ENCODE data around the gene GORAB. TPM values are rescaled to one million over a fixed set of nuclear protein-coding genes. Genes with fewer than 3 reads are reported as not detected.

GORAB gene
- total and polyA plus RNA-seq, 4 donors: 7.6 to 17.3 (median 11.9) TPM

- no peak overlapping the region for H3K4me3 ChIP-seq
- no peak overlapping the region for H3K27ac ChIP-seq (ENCODE audit: low read depth in 1 of 2, low read length in 1 of 2)
- no peak overlapping the region for H3K9ac ChIP-seq (ENCODE audit: insufficient read depth in 1 of 2, low read length in 2 of 2)
- H3K9me3 ChIP-seq (ENCODE audit: control insufficient read depth in 4 of 4, insufficient read depth in 3 of 4, low read length in 3 of 4): no peaks in the 10 kb centered on the region
- WGBS, 2 donors: 97 to 100% methylated on average over 1 of the region's 1 CpG
- no peaks in the 10 kb centered on the region for H3K27me3 ChIP-seq (ENCODE audit: control insufficient read depth in 3 of 3, insufficient read depth in 3 of 3, low read length in 2 of 3)
- ATAC-seq (ENCODE audit: insufficient read depth, low FRiP score): no peak
- H3K36me3 ChIP-seq (ENCODE audit: control insufficient read depth in 4 of 4, insufficient read depth in 4 of 4, low read length in 4 of 4): peaks cover 14 to 55% (median 36%) of the 10 kb centered on the region in 4 donors
- no peak for DNase-seq
- H3K4me1 ChIP-seq (ENCODE audit: control insufficient read depth in 5 of 5, insufficient read depth in 5 of 5, low read length in 5 of 5): no peaks in the 10 kb centered on the region
- TF ChIP-seq CTCF (IDR thresholded peaks at IDR 0.05; ENCODE audit: control extremely low read depth, extremely low read depth): no peak
These were observed 15.3 kb downstream of the GORAB start for GRCh38 chr1:170547255-170547654.

- H3K4me3 ChIP-seq: no peak overlapping the region
- TF ChIP-seq CTCF (IDR thresholded peaks at IDR 0.05; ENCODE audit: control extremely low read depth, extremely low read depth): no peak
- H3K36me3 ChIP-seq (ENCODE audit: control insufficient read depth in 4 of 4, insufficient read depth in 4 of 4, low read length in 4 of 4): peaks cover 14 to 54% (median 27%) of the 10 kb centered on the region in 4 donors
- DNase-seq (no peak), ATAC-seq (ENCODE audit: insufficient read depth, low FRiP score) (no peak)
- no peaks in the 10 kb centered on the region for H3K4me1 ChIP-seq (ENCODE audit: control insufficient read depth in 5 of 5, insufficient read depth in 5 of 5, low read length in 5 of 5)
- H3K9me3 ChIP-seq (ENCODE audit: control insufficient read depth in 4 of 4, insufficient read depth in 3 of 4, low read length in 3 of 4): no peaks in the 10 kb centered on the region
- no peak overlapping the region for H3K27ac ChIP-seq (ENCODE audit: low read depth in 1 of 2, low read length in 1 of 2)
- no peak overlapping the region for H3K9ac ChIP-seq (ENCODE audit: insufficient read depth in 1 of 2, low read length in 2 of 2)
- H3K27me3 ChIP-seq (ENCODE audit: control insufficient read depth in 3 of 3, insufficient read depth in 3 of 3, low read length in 2 of 3): no peaks in the 10 kb centered on the region
These were observed 16.5 kb downstream of the GORAB start for GRCh38 chr1:170548497-170548896.

- H3K4me3 ChIP-seq: no peak overlapping the region
- no peaks in the 10 kb centered on the region for H3K27me3 ChIP-seq (ENCODE audit: control insufficient read depth in 3 of 3, insufficient read depth in 3 of 3, low read length in 2 of 3)
- no peak for DNase-seq
- H3K9ac ChIP-seq (ENCODE audit: insufficient read depth in 1 of 2, low read length in 2 of 2): no peak overlapping the region
- ATAC-seq (ENCODE audit: insufficient read depth, low FRiP score): no peak
- peaks cover 8 to 15% (median 11%) of the 10 kb centered on the region in 4 donors for H3K36me3 ChIP-seq (ENCODE audit: control insufficient read depth in 4 of 4, insufficient read depth in 4 of 4, low read length in 4 of 4)
- H3K27ac ChIP-seq (ENCODE audit: low read depth in 1 of 2, low read length in 1 of 2): no peak overlapping the region
- no peak for TF ChIP-seq CTCF (IDR thresholded peaks at IDR 0.05; ENCODE audit: control extremely low read depth, extremely low read depth)
- H3K9me3 ChIP-seq (ENCODE audit: control insufficient read depth in 4 of 4, insufficient read depth in 3 of 4, low read length in 3 of 4): peaks cover 0 to 6% (median 0%) of the 10 kb centered on the region in 4 donors
- 86 to 92% methylated on average over 1 of the region's 1 CpG for WGBS, 2 donors
- H3K4me1 ChIP-seq (ENCODE audit: control insufficient read depth in 5 of 5, insufficient read depth in 5 of 5, low read length in 5 of 5): no peaks in the 10 kb centered on the region
These were observed 23.4 kb downstream of the GORAB start for GRCh38 chr1:170555370-170555769.

GRCh38 chr1:170556917-170557316 is 25.0 kb downstream of the GORAB start:
- no peaks in the 10 kb centered on the region for H3K27me3 ChIP-seq (ENCODE audit: control insufficient read depth in 3 of 3, insufficient read depth in 3 of 3, low read length in 2 of 3)
- H3K9me3 ChIP-seq (ENCODE audit: control insufficient read depth in 4 of 4, insufficient read depth in 3 of 4, low read length in 3 of 4): peaks cover 0 to 6% (median 0%) of the 10 kb centered on the region in 4 donors
- H3K4me3 ChIP-seq: no peak overlapping the region
- H3K36me3 ChIP-seq (ENCODE audit: control insufficient read depth in 4 of 4, insufficient read depth in 4 of 4, low read length in 4 of 4): peaks cover 4 to 9% (median 7%) of the 10 kb centered on the region in 4 donors
- no peak for ATAC-seq (ENCODE audit: insufficient read depth, low FRiP score)
- H3K4me1 ChIP-seq (ENCODE audit: control insufficient read depth in 5 of 5, insufficient read depth in 5 of 5, low read length in 5 of 5): no peaks in the 10 kb centered on the region
- DNase-seq: no peak
- H3K9ac ChIP-seq (ENCODE audit: insufficient read depth in 1 of 2, low read length in 2 of 2): no peak overlapping the region
- H3K27ac ChIP-seq (ENCODE audit: low read depth in 1 of 2, low read length in 1 of 2): no peak overlapping the region
- no peak for TF ChIP-seq CTCF (IDR thresholded peaks at IDR 0.05; ENCODE audit: control extremely low read depth, extremely low read depth)
